ENCODE data around the gene ABITRAM.

The ABITRAM gene

DNA sequence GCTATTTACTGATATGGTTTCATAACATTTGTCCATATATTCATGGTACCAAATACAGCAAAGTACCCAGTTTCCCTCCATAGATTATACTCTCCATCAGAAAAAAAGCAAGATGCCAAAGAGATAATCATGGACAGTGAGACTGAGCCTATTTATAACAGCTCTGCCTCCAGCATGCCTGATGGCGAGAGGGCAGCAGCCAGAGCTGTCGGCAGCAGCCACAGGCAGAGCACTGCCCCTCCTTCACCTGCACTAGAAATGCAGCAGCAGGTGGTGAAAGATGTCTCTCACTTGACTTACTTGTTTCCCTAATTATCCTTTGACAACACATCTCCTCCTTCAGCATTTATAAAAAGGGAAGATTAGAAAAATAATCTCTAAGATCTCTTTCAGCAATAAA is 46.7 kb downstream of the ABITRAM start:
- DNase-seq: no peak
- intact Hi-C loops (cut with DNase I): no loop called here

DNA sequence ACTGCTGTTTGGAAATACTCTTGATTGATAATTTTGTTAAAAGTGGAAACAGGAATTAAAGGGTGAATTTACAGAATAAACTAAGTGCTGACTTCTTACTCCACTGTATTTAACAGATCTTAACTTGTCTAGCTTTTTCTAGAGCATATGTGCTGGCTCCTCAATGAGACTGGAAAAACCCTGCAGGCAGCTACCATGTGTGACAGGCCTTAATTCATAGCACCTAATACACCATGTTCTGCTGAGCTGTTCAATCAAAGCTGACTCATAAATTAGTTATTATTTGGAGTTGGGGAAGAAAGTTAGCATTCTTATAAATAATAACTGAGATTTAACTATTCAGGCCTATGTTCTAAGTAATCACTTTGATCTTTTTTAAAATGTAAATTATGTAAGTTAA is 49.7 kb downstream of the ABITRAM start:
- intact Hi-C loops (cut with DNase I): no loop called here
- DNase-seq: no peak

Data from posterior cingulate gyrus (tissue), 11 donors.